HG02623 (cell line): Measurements from ENCODE around the gene SRD5A3.

Experiments
- ATAC-seq: cut with Tn5 transposase; IDR thresholded peaks from one replicate; pipeline ENCODE4 v1.9.1; 2021; ENCODE audit warnings: moderate library complexity; ENCODE audit not compliant: unreplicated experiment

Gene SRD5A3

DNA sequence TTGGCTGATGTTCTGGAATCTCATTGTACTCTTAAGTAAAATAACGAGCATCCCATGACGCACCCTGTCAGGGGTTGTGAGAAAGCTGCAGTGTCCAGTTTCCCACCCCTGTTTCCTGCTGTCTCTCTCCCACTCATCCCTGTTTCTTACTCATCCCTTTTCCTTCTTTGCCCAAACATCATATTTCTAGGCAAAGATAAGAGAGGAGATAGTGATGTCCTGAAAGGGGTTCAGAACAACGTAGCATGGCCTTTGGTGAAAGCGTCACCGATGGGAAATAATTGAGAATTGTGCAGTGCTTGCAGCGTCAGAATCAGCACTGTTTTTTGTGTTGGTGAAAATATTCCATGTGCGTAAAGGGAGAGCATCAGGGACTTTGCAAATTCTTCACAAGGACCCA is 26.2 kb downstream of the SRD5A3 start:
- ATAC-seq: no peak

GRCh38 chr4:55373461-55373860 is 27.4 kb downstream of the SRD5A3 start:
- ATAC-seq: no peak

DNA sequence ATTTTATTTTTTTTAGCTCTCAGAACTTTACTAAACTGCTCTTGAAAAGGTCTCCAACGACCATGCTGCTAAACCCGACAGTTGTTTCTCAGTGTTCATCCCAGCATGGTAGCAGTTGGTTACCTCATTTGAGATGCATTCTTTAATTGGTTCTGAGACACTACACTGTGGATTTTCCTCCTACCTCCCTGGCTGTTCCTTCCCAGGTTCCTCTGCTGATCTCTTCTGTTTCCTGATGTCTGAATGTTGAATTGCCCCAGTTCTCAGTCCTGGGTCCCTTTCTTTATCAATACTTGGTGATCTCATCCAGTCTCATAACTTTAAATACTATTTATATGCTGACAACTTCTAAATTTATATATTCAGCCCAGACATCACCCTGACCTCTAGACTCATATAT is 30.7 kb downstream of the SRD5A3 start:
- ATAC-seq: no peak

GRCh38 chr4:55378617-55379467 is 32.8 kb downstream of the SRD5A3 start:
- no peak for ATAC-seq

DNA sequence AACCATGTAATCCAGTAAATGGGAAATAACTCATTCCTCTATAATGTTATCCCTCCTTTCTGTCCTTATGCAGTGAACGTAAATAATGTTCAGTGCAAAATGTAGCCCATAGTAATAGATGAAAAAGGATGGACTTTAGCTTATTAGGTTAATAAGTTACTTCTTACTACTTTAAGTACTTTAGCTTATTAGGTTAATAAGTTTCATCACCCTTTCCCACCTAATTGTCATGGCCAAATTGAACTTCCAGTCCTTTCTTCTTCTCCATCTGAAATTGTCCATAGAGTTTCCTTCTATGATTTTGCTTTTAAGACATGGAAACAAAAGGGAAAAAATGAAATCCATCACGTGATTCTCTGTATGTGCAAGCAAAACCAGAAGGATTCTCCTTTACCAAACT is 34.5 kb downstream of the SRD5A3 start:
- no peak for ATAC-seq

- ATAC-seq: no peak
These were observed 35.5 kb downstream of the SRD5A3 start for GRCh38 chr4:55381502-55381901.

DNA sequence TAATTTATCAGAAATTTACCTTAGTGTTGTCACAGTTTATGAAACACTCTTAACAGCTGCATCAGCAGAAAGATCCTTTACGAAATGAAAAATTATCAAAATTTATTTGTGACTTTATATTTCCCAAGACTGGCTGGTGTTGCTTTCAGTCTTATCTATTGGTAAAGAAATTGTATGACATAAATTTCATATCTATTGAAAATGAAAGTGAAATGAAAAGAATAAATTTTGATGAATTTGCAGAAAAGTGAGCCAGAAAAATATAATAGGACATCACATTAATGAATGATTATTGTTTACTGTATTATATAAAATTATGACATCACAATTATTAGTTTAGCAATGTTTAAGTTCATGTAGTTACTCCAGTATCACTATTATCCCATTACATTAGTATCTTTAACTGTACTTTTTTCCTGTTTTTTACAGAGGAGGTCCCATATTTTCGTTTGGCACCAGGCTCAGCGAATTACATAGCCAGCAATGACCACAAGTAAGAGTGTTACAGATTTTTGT is 36.5 kb downstream of the SRD5A3 start:
- no peak for ATAC-seq

DNA sequence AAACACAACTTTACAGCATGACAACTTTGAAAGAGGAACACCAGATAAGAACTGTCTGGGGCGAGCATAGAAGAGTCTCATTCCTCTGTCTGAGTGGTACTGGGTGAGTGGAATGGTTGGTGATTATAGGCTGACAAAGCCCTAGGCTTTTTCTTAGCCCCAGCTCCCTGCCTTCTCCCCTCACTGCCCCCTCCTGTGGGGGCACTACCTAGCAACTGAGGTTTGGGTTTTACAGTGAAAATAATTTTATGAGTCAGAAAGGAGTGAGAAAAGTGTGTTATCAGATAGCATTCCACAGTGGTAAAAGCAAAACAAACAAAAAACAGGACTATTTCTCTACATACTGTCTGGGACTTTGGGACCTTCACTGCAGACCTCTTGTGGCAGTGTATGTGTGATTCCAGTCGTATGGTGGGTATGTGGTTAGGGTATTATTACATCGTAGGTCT is 39.2 kb downstream of the SRD5A3 start:
- no peak for ATAC-seq

DNA sequence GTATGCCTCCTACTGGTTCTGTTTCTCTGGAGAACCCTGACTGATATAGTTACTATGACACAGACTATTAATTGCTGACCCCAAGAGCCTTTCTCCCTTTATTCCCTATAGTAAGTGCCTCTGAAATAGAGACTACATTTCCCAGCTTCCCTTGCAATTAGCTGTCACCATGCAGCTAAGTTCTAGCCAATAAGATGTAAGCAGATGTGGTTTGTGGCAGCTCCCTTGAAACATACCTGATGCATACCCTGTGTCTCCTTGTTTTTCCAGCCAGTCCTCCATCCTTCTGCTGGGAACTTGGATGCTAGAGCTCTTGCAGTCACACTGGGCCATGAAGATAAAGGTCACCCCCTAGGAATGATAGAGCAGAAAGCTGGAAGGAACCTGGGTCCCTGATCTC is 40.0 kb downstream of the SRD5A3 start:
- ATAC-seq: peak; percentile 80

GRCh38 chr4:55386840-55387239 is 40.8 kb downstream of the SRD5A3 start:
- ATAC-seq: no peak

- no peak for ATAC-seq
These were observed 47.6 kb downstream of the SRD5A3 start for GRCh38 chr4:55393461-55394320.

DNA sequence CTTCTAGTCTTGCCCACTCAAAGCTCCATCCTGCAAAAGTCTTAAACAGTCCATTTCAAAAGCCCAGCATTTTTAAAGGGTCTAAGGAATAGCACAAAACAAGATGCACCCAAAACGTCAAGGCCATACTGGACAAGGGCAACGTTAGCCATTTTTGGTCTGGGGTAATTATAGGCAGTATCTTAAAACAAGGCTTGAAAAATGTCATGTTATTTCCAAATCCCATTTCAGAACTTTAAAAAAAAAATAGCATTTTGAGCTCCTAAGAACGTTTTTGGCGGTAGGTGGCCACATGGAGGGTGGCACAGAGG is 49.1 kb downstream of the SRD5A3 start:
- ATAC-seq: no peak

- peak; percentile 93 for ATAC-seq
These were observed 49.7 kb downstream of the SRD5A3 start, which contains the start of gene TMEM165 for GRCh38 chr4:55395529-55396307. Gene TMEM165 (plus strand): TSS chr4:55395957. CDS start chr4:55396190, 233 bp downstream.

DNA sequence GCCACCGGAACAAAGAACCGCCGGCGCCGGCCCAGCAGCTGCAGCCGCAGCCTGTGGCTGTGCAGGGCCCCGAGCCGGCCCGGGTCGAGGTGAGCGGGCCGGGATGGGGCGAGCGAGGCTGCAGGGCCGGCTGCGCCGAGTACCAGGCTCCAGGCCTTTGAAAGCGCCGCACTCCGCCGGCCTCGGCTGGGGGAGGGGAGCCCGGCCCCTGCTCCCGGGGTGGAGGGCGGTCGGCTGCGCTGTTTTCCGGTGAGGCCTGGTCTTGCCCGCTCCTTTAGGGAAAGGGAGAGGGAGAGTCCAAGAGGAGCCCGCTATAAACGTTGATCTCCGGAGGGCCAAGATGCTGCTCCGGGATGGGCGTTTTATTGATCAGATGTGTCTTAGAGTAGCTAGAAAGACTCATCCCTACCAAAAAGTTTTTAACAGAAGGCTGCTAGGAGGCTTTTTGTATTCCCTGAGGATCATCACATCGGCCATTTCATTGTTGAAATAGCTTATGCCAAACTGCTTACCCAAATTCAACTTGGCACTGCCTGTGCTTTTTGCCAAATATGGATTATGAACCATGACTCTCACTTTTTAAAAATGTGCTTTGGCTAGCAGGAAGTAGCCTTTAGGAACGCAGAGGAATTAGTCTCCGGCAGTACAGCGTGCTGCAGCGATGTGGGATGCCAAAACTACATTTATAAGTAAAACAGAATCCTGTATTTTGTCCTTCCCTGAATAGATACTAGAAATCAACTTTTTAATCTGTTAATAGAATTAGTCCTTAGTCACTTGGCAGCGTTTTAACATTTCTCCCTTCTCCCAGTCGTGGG is 50.5 kb downstream of the SRD5A3 start:
- peak; percentile 21 for ATAC-seq

DNA sequence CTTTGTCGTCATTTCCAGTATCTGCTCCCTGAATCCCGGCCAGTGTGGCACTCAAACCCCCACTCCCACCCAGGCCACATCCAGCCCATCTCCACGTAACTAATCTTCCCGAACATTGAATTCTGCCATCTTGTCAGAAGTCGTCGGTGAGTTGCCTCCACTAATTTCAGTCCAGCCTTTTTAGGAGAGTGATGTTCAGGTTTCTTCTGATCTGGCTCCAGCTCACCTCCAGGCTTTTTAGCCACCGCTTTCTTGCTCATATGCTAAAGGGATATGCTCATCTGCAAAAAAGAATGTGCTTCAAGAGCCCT is 51.0 kb downstream of the SRD5A3 start:
- ATAC-seq: no peak

DNA sequence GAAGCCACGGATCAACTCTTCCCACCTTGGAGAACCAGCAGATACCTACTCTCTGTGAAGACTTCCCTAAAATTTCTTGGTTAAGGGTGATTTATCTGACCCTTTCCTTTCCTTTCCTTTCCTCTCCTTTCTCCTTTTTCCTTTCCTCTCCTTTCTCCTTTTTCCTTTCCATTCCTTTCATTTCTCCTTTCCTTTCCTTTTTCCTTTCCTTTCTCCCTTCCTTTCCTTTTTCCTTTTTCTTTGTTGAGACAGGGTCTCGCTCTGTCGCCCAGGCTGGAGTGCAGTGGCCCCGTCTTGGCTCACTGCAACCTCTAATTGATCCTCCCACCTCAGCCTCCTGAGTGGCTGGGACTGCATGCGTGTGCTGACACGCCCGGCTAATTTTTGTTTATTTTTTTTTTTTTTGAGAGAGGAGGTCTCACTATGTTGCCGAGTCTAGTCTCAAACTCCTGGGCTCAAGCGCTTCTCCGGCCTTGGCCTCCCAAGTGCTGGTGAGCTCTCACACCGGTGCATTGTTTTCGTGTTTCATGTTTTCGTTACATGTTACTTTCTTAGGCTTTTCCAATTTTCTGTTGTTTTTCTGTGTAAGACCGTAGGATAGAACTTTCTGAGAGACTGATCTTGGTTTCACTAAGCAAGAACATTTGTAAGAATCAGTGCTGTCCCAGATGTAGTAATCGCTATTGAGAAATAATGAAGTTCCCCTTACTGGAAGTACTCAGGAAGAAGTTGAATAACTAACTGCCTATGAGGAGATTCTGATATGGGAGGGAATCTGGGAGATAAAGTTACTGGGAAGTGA is 51.7 kb downstream of the SRD5A3 start:
- no peak for ATAC-seq

GRCh38 chr4:55398461-55398860 is 52.4 kb downstream of the SRD5A3 start:
- no peak for ATAC-seq

- ATAC-seq: no peak
These were observed 52.9 kb downstream of the SRD5A3 start for GRCh38 chr4:55398966-55399365.

- ATAC-seq: no peak
These were observed 53.5 kb downstream of the SRD5A3 start for GRCh38 chr4:55399581-55399980.

GRCh38 chr4:55405073-55405472 is 59.0 kb downstream of the SRD5A3 start:
- no peak for ATAC-seq
